GM23248 (cell line): ENCODE results near the gene RADIL.

Experiments
- EZH2 ChIP-seq: fragments of 200-600 bp; sonication (generic); IDR thresholded peaks from 2 replicates; pipeline ENCODE4 v1.6.1; 2018; ENCODE audit warnings: antibody characterized with exemption, mild to moderate bottlenecking; ENCODE audit not compliant: insufficient read depth, poor library complexity, severe bottlenecking
- EZH2phosphoT487 ChIP-seq: fragments of 200-600 bp; sonication (generic); IDR thresholded peaks from 2 replicates; pipeline ENCODE4 v1.6.1; 2018; ENCODE audit warnings: antibody characterized with exemption, moderate library complexity, mild to moderate bottlenecking, low read depth; ENCODE audit not compliant: insufficient read depth

DNA sequence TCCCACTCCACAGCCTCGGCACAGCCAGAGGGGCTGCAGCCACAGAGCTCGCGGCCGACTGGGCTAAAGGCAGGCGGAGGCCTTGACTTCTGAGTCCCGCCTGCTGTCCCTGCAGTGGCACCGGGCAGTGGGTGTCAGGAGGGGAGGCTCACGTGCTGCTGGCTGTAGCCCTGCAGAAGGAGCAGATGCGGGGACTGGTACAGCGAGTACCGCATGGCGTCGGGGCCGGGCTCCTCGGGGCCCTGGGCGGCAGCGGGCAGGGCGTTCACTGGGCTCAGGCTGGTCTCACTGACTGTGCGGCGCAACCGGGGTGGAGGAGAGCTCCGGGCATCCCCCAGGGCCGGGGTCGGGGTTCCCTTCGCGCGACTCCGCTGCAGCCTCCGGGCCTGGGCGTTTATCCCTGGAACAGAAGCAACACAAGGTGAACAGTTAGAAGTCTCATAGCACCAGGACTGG is 47.3 kb downstream of the RADIL start:
- TF ChIP-seq EZH2phosphoT487: no peak
- no peak for TF ChIP-seq EZH2
